Esophagus squamous epithelium (tissue), 4 donors: Measurements from ENCODE around the gene GNAI1.

Experiments used
- CTCF ChIP-seq, 6 experiments: fragments of 450-650 bp in 4 of 6; fragments of 200-600 bp in 2 of 6; sonication (generic) in 2 of 6; IDR thresholded peaks; one replicate each; pipeline ENCODE4 v1.5.1; 2016 to 2019; ENCODE audit warnings: antibody characterized with exemption in 6 of 6, mild to moderate bottlenecking in 4 of 6, moderate library complexity in 4 of 6
- POLR2A ChIP-seq, 4 donors: fragments of 450-650 bp; IDR thresholded peaks; one replicate each; pipeline ENCODE4 v1.6.1; 2017; ENCODE audit warnings: antibody characterized with exemption in 4 of 4, mild to moderate bottlenecking in 4 of 4, moderate library complexity in 3 of 4

- TF ChIP-seq CTCF (IDR thresholded peaks at IDR 0.05) (no peak), POLR2A (IDR thresholded peaks at IDR 0.05) (no peak)
Measured at GRCh38 chr7:80132594-80132993, 2.0 kb upstream of the GNAI1 start.
